ENCODE measurements around the gene MRPL19. TPM values are rescaled to one million over a fixed set of nuclear protein-coding genes. Genes with fewer than 3 reads are reported as not detected.

Gene MRPL19
- total and polyA plus RNA-seq, 12 donors: 16.5 to 107 (median 69.2) TPM

GRCh38 chr2:75622929-75623328 lies 23.7 kb upstream of the MRPL19 start:
- H3K36me3 ChIP-seq (replicated peaks in 1 of 2): no peaks in the 10 kb centered on the region
- H3K4me1 ChIP-seq (replicated peaks in 1 of 2): no peaks in the 10 kb centered on the region
- 79 to 96% (median 85%) methylated on average over 3 of the region's 3 CpGs for WGBS, 4 donors
- TF ChIP-seq, protein P1, sequence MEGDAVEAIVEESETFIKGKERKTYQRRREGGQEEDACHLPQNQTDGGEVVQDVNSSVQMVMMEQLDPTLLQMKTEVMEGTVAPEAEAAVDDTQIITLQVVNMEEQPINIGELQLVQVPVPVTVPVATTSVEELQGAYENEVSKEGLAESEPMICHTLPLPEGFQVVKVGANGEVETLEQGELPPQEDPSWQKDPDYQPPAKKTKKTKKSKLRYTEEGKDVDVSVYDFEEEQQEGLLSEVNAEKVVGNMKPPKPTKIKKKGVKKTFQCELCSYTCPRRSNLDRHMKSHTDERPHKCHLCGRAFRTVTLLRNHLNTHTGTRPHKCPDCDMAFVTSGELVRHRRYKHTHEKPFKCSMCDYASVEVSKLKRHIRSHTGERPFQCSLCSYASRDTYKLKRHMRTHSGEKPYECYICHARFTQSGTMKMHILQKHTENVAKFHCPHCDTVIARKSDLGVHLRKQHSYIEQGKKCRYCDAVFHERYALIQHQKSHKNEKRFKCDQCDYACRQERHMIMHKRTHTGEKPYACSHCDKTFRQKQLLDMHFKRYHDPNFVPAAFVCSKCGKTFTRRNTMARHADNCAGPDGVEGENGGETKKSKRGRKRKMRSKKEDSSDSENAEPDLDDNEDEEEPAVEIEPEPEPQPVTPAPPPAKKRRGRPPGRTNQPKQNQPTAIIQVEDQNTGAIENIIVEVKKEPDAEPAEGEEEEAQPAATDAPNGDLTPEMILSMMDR (IDR thresholded peaks at IDR 0.05): no peak
- intact Hi-C loops (cut with DNase I): no loop called here
- no peak for DNase-seq
- H3K9me3 ChIP-seq (replicated peaks in 1 of 3): no peaks in the 10 kb centered on the region
- H3K27ac ChIP-seq: no peak overlapping the region
- no peak overlapping the region for H3K4me3 ChIP-seq
- no peaks in the 10 kb centered on the region for H3K27me3 ChIP-seq

GRCh38 chr2:75627902-75628504 lies 18.6 kb upstream of the MRPL19 start:
- 0 to 1% (median 0%) methylated on average over 4 of the region's 4 CpGs for WGBS, 4 donors
- H3K4me1 ChIP-seq (replicated peaks in 1 of 2): peaks cover 5 to 14% of the 10 kb centered on the region in 2 donors
- intact Hi-C loops (cut with DNase I): no loop called here
- no peaks in the 10 kb centered on the region for H3K9me3 ChIP-seq (replicated peaks in 1 of 3)
- no peaks in the 10 kb centered on the region for H3K27me3 ChIP-seq
- no peak overlapping the region for H3K27ac ChIP-seq
- H3K36me3 ChIP-seq (replicated peaks in 1 of 2): no peaks in the 10 kb centered on the region
- DNase-seq: peak; percentile 62 to 91 (median 79)
- no peak overlapping the region for H3K4me3 ChIP-seq
- TF ChIP-seq POLR2A (IDR thresholded peaks at IDR 0.05): no peak
- TF ChIP-seq, protein P1 (IDR thresholded peaks at IDR 0.05): peak; percentile 71 to 88 (median 74)

DNA sequence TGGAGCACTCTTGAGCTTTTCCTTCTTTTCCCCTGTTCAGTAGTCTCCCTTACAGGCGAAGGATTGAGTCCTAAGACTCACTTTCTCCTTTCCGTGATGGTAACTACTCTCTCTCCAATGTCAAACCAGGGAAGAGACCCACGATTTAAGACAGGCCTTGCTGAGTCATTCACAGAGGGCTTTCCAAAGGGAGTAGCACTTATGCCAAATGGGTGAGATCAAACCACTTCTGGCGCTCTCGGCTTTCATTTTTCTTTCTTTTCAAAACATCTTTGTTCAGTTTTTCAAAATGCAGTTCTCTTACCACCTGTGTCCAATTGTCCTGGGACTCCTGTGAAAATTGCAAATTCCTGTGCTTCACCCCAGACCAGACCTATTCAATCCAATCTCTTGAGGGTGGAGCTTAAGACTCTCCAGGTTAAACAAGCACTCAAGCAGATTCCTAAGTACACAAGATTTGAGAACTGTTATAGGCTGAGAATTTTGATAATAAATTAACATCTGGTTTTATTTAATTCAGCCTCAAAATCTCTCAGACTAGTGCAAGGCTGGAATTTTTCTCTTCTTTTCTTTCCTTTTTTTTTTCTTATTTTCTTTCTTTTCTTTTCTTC lies 14.4 kb upstream of the MRPL19 start:
- no peak overlapping the region for H3K4me3 ChIP-seq
- H3K27ac ChIP-seq: peak overlapping the region in 4 of 5 donors; percentile 37 to 58 (median 53)
- intact Hi-C loops (cut with DNase I): loop anchor here in 1 of 2 donors (10.0 kb wide), 1 partner anchor 53 kb away; no protein-coding TSS in a partner anchor
- 42 to 70% (median 48%) methylated on average over 5 of the region's 5 CpGs for WGBS, 4 donors
- H3K9me3 ChIP-seq (replicated peaks in 1 of 3): no peaks in the 10 kb centered on the region
- peak in 3 of 7 donors; percentile 22 to 39 (median 23) for DNase-seq
- peaks cover 5 to 19% of the 10 kb centered on the region in 2 donors for H3K4me1 ChIP-seq (replicated peaks in 1 of 2)
- no peaks in the 10 kb centered on the region for H3K27me3 ChIP-seq
- TF ChIP-seq, protein P1 (IDR thresholded peaks at IDR 0.05): no peak
- TF ChIP-seq POLR2A (IDR thresholded peaks at IDR 0.05): no peak
- no peaks in the 10 kb centered on the region for H3K36me3 ChIP-seq (replicated peaks in 1 of 2)

GRCh38 chr2:75632813-75633212 lies 13.8 kb upstream of the MRPL19 start:
- Histone ChIP-seq H3K27me3 (no peaks in the 10 kb centered on the region), H3K36me3 (replicated peaks in 1 of 2) (no peaks in the 10 kb centered on the region), H3K27ac (peak overlapping the region in 3 of 5 donors; percentile 53 to 58 (median 53)), H3K9me3 (replicated peaks in 1 of 3) (no peaks in the 10 kb centered on the region), H3K4me3 (no peak overlapping the region), H3K4me1 (replicated peaks in 1 of 2) (peaks cover 5 to 19% of the 10 kb centered on the region in 2 donors)
- WGBS, 4 donors: 28 to 42% (median 38%) methylated on average over 1 of the region's 1 CpG
- peak; percentile 36 to 77 (median 57) for DNase-seq
- intact Hi-C loops (cut with DNase I): loop anchor here in 1 of 2 donors (10.0 kb wide), 1 partner anchor 52 kb away; no protein-coding TSS in a partner anchor
- no peak for TF ChIP-seq POLR2A (IDR thresholded peaks at IDR 0.05)
- TF ChIP-seq, protein P1 (IDR thresholded peaks at IDR 0.05): no peak

Data from adrenal gland (tissue), 12 donors.